Right renal cortex interstitium (tissue), 3 donors: Measurements from ENCODE around the gene GRID1. TPM values are rescaled to one million over a fixed set of nuclear protein-coding genes. Genes with fewer than 3 reads are reported as not detected.

Experiments used
- DNase-seq, 3 donors: peaks; one replicate each; pipeline ENCODE4 v3.0.0-alpha.2; 2013; ENCODE audit warnings: low read depth in 3 of 3, low spot score in 2 of 3
- polyA plus RNA-seq, 3 donors: library from polyadenylated mRNA; unstranded; fragments of 120-200 nt; gene quantifications; one replicate each; pipeline ENCODE4 v1.2.1, GENCODE V29; 2013; ENCODE audit not compliant: insufficient read length in 3 of 3

The GRID1 gene
- polyA plus RNA-seq, 3 donors = 1.6 to 1.8 (median 1.7) TPM

DNA sequence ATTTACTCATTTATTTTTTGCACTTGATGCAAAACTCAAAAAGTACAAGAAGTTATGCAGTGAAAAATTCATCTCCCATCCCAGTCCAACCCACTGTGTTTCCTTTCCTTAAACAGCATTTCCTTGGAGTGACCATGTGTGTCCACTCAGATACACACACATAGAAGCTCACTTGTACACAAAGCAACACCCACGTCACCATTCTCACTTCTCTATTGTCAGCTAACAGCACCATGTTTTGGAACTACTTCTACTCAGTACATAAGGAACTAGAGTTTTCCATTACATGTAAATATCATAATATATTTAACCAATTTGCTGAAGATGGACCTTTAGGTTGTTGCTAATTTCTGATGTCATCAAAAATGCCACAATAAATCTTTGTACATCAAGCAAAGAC lies 167.6 kb downstream of the GRID1 start:
- no peak for DNase-seq

DNA sequence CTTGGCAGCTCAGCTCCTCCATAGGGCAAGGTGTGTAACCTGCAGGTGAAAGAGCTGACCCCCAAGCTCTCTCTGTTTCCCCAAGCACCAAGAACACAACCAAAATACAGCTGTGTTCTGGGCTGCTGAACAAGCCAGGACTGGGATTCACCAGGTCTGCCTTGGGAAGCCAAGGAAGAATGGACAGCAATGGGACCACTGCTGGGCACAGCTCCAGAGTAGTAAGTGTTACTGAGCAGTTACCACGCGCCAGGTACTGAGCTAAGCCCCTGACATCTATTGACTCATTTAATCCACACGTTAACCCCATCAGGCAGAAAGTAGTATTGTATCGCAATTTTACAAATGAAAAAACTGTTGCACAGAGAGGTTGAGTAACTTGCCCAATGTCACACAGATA lies 168.3 kb downstream of the GRID1 start:
- DNase-seq = no peak

DNA sequence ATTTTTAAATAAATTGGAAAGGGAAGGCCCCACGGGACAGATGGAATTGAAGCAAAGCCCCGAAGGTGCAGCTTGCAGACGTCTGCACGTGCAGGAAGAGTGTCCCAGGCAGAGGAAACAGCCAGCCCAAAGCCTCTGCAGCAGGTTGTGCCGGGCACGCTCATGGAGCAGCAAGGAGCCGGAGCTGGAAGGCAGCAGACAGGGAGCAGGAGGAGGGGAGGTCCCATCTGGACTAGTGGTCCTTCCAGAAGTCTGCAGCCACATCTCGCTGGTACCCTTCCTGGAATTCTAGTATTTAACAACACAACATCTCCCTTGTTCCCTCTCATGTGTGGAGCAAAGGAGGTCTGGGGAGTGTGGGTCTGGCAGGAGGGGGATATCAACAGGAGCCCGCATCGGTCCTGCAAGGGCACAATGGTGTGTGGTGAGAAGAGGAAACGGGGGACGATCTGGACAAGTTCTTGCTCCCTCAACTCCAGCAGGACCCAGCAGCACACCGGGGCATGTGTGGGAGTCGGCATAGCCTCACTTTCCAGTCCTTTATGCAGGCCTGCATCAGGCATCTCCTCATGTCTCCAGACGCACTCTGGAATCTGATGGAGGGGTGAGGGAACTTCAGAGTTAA lies 169.3 kb downstream of the GRID1 start:
- no peak for DNase-seq

DNA sequence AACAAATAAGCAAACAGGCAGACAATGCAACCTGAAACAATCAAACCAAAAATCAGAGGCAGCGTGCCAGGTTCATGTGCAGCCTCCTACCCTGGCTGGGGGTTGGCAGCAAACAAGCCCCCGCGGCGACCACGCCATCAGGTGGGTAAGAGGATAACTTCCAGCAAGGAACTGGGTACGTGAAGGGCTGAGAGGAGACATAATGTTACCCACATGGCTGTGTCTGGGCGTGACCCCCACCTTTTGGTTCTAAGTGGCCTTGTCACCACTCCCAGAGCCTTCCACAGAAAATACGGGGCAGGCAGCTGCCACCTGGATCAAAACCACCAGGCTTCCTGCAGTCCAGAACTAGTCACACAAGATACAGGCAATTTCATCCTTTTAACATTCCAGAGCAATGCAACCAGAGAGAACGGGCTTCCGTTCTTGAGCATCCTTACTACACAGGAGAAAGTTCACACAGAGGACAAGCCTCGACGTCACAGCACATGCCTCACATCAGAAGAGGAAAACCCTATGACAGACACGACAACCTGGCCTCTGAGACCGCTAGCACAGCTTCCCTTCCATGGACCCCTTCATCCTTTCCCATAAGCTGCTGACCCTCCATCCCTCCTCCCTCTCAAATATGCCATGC lies 171.0 kb downstream of the GRID1 start:
- DNase-seq = no peak

DNA sequence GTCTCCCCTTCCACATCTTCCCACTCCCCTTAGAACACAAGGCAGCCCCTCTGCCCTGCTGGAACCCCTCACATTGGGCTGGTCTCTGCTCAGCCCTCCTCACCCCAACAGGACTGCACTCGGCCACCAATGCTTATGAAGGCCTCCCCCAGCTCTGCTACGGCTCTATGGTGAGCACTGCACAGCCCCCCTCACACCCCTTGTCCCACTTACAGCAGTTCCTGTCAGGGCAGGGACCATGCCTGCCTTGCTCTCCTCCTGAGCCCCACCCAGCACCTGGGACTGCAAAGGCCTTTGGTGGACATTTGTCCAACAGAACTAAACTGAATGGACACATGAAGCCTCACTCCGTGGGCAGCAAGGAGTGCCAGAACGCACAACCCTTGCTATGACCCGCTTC lies 171.9 kb downstream of the GRID1 start:
- DNase-seq = no peak

DNA sequence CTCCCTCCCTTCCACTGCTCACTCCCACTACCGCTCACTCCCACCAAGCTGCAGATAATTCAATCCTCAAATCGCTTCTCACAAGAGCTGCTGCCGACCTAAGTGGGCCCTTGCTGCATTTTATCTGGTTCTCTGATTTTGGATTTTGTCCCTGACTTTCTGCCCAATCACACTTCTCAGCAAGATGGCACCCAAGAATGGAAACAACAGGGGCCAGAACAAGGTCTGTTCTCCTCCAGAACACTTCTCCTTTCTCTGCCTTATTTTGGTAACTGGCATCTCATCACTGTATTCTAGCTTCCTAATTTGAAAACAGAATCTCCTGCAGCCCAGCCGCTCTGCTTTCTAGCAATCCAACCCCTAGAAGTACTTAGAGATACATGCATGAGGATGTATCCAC lies 172.8 kb downstream of the GRID1 start:
- DNase-seq = no peak

DNA sequence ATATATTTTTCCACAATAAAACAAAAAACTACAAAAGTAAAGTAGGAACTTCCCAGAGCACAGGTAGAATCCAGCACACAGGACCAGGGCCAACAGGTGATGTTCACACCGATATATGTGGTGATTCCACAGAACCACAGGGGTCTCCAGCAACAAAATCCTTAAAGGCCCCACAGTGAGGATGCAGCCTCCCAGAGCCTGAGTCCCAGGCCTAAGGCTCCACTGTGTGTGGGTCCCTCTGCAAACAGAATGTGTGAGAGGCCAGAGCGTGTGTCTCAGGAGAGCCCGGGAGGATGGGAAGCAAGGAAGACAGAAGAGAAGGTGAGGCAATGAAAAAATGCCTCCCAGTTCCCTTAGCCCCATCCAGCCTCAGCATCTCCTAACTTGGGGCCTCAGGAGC lies 173.9 kb downstream of the GRID1 start:
- no peak for DNase-seq

DNA sequence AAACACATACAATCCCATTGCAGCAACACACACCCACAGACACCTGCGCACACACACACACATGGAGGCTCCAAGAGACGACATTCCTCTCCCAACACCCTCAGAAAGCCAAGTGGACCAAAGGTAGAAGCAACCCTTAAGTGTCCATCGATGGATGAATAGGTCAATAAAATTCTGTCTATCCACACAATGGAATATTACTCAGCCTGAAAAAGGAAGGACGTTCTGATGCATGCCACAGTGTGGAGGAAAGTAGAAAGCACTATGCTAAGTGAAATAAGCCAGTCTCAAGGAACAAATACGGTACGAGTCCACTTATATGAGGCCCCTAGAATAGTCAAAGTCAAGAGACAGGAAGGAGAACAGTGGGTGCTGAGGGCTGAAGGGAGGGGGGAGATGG lies 174.4 kb downstream of the GRID1 start:
- no peak for DNase-seq

DNA sequence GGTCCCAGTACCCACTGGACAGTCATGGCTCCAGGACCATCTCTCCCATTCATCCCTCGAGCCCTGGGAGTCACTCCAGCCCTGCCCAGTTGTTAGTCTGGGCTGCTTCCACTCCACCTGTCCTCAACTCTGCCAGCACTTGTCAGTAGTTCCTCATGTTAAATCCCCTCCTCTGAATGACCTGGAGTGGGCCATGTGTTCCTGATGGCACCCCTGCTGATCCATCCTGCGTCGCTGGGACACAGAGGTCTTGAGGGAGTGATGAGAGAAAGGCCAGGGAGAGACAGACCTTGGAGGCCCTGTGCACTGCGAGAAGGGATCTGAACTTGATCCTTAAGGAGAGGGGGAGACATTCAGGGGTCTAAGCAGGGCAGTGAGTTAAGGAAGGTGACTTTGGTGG lies 174.9 kb downstream of the GRID1 start:
- no peak for DNase-seq

DNA sequence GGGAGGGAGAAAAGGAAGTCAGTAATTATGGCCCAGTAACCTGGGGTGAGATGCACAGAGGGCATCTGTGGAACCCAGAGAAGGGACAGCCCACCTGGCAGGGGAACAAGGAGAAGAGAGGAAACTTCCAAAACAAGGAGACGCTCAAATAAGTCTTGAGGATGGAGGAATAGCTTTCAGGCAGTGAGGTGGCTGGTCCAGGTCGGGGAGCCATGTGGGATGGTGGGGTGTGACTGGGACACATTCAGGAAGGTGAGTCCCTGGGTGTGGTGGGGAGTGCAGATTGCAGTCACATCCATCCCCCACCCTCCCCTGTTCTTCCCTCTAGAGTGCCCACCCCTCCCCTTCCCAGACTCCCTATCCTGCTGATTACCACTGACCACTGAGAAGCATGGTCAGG lies 175.4 kb downstream of the GRID1 start:
- DNase-seq = no peak

DNA sequence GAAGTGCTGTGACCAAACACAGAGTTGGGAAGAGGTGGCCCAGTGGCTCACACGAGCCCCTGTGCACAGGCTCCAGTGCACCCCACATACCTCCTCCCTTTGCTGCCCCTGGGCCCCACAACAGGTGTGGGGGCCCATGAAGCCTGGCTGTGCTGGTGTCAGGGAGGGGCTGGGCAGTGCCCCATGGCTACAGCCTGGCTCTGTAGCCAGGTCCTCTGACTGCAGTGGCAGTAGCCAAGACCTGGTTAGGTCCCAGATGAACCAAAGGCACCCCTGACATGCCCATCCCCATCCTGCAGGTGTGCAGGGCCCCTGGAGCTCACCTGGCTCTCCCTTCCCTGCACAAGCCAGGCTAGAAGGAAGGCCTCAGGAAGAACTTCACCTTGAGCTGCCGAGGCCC lies 176.3 kb downstream of the GRID1 start:
- DNase-seq = no peak

DNA sequence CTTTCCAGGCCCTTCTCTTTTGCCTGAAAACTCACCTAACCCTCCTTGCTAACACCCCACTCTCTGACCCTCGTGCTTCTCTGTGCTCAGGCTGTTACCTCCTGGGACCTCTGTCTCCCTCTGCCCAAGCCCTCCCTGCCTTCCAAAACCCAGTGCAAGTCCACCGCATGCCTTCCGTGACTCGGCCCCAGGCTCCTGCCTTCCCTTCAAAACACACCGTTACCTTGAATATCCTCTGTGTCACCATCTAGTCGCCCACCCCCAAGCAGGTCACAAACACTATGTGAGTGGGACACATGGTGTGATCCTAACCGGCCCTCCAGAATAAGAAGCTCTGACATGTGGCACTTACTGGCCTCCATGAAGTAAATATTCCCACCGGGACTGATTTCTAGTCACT lies 176.7 kb downstream of the GRID1 start:
- DNase-seq = no peak

DNA sequence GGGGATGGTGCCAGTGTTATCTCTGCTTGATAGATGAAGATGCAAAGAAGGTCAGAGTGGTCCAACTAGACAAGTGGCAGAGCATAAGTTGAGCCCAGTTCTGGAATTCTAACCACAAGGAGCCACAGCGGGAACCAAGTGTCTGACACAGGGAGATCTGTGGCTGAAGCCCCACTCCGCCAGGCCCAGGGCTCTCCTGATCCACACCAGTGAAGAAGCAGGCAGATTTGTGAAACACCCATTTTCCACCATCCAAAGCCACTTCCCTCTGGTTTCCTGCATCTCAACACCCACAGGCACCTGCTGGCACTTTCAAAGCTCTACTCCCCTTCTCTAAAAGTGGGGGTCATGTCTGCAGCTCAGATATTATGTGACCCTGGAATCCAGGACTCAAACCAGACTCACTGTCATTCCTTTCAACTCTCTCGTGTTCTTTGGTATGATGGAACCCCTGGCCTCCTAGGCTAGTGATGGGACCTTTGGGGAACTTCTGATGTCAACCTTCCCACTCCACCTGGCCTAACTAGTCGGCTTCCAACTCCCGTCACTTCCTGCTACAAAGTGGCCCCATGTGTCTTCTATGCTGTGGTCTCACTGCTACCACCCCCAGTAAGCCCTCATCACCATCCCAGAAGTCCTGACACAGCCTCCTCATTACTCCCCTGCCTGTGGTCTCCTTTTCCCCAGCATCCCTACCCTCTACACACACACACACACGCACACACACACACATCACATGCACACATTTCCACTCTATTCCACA lies 177.6 kb downstream of the GRID1 start:
- DNase-seq = no peak

DNA sequence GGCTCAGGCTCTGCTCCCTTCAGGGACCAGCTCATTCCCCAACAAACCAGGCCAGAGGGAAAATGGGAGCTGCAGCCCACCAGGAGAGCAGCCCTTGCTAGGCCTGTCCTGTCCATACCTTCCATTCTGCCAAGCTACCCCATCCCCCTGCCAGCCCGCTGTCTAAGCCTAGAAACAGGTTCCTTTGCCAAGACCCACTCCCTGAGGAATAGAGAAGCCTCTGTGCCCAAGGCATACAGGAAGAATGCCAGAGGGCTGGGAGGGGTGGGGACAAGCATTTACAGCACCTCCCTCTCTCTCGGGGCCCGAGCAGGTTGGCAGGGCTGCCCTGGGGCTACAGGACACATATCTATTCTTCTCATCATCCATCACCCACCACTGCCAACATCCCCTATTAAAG lies 178.3 kb downstream of the GRID1 start:
- no peak for DNase-seq

DNA sequence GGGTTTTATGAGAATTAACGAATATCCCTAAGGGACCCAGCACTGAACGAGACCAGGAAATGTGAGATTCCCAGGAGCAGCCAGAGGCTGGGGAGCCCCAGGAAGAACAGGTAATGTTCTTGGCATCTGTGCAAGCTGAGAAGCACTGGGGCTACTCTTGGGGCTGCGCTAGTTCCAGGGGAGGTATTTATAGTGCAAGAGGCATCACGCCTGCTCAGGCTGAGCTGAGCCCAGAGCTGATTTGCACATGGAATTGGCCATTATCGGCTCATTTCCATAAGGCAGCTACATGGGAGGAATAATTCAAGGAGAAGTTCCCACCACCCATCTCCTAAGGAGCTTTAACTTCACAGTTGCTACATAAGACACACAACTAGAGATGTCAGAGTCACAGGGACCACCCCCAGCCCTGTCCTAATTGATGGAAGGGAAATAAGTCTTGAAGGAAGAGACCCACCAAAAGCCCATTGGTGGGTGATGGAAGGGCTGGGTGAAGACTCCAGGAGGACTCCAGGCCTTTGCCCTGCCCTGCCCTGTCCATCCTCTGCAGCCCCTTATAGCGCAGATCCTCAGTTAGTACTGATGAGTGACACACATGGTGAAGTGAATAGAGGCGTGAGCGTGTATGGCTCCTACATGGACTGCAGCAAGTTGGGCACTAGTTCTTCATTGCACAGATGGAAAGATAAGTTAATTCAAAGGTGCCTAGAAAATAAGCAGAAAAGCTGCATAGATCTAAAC lies 178.9 kb downstream of the GRID1 start:
- no peak for DNase-seq

DNA sequence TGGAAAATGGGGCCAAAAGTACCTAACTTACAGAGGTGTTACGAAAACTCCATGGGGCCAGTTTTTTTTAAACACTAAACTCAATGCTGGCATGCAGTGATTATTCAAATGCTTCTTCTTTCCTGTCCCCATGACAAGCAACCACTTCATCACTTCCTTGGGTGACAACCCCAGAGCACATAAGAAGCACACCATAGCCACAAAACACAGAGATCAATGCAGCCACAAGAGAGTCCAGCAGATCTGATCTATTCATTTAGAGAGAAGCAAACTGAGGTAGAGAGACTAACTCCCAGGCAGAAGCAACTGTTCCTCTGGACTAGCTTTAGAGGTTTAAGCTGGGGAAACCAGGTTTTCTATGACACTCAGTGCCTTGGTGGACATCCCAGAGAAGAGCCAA lies 180.0 kb downstream of the GRID1 start:
- DNase-seq = no peak

DNA sequence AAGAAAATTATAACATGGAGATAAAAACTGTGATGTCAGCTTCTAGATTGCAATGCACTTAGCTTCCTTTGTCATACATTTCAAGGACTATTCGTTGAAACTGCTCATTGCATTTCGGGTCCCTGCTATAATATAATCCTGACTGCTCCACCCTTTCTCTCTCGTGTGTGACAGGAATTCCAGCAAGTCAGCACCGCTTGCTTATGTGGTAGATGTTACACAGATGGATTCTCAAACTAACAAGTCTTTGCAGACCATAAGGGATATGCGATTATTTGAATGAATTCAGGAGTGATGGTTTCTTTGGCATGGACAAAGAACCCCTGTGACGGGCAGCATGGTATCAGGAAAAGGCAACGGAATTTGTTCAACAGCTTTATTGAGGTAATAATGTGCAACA lies 184.0 kb downstream of the GRID1 start:
- no peak for DNase-seq

DNA sequence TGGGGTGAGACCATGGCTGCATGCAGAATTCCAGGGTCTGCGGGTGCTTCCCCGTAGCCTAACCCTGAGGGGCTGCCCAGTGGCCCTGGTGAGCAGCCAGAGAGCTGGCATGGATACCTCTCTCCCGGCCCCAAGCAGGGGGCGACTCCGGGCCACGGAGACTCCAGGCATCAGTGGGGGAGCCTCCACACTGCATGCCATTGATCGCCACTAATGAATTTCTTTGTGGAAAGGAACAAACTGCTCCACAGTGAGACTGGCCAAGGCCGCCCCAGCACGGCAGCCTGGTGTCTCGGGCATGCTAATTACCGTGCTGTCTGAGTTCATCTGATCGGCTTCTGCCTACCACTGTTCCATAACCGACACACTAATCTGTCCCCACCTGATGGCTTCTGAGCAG lies 184.4 kb downstream of the GRID1 start:
- no peak for DNase-seq

DNA sequence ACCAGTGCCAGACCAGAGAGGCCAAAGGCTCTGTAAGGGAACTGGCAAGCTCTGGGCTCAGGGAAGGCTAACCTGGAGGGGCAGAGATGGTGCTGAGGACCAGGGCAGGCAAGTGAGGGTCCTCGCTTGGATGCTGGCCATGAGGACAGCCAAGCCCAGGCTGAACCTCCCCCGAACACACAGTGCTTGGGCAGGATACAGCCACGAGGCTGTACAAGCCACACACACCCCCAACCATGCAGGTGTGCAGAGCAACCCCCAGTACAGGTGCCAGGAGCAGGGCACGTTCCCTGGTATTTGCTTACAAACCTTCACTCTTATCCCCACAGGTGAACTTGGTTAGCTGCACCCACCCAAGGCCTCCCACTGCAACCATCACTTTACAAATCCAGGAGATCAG lies 185.7 kb downstream of the GRID1 start:
- no peak for DNase-seq

DNA sequence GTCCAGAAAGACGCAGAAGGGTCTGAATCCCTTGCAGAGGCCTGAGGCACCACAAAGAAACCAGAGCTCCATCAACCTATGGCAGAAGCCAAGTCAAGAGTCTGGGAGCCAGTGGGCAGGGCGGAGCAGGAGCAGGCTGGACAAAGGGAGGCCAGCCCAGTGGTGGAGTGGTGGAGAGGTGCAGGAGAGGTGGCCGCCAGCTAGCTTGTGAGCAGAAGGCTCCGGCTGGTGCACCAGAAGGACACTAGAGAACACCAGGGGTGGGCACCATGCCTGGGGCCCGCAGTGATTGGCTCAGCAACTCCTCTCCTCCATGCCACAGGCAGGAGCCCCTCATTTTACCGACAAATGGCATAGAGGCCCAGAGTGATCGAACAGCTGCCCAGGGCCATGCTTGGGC lies 186.6 kb downstream of the GRID1 start:
- DNase-seq = no peak

DNA sequence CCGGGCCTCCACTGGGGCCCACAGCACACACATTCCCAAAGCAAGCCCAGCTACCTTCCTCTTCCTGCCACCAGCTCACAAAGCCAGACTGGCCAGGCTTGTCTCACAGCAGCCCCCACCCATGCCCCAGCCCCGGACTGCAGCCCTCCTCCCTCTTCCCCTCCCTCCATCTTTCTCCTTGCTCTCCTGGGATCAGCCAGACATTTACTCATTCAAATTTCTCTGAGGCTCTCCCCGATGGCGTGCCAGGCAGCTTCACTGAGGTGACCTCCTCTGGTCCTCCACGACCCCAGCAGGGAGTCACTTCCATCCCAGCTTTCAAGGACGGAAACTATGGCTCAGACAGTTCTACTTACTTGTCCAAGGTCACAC lies 187.5 kb downstream of the GRID1 start:
- no peak for DNase-seq
